ENCODE measurements around the gene FCRL5.
A peak's percentile ranks its signal among the peaks of the same experiment; 100 is the strongest.
"Not testable (repeated sequence)": the region's sequence is repeated elsewhere in the genome, so short reads cannot be mapped to it uniquely, and the experiment has no call there.

Gene FCRL5

GRCh38 chr1:157487096-157487495 is 65.2 kb downstream of the FCRL5 start:
- Histone ChIP-seq H3K9me3 (ENCODE audit: control insufficient read depth, insufficient read depth, low read depth, low read length) (no peaks in the 10 kb centered on the region), H3K27ac (ENCODE audit: extremely low read depth, low read depth, low read length) (no peak overlapping the region), H3K4me1 (ENCODE audit: control insufficient read depth, insufficient read depth, low read length) (no peaks in the 10 kb centered on the region), H3K36me3 (ENCODE audit: control insufficient read depth in 2 of 2, insufficient read depth in 1 of 2, low read length in 2 of 2) (no peaks in the 10 kb centered on the region), H3K4me3 (ENCODE audit: low read depth, low read length) (no peak overlapping the region)
- CTCF ChIA-PET: interaction anchor here (0.7 to 2.7 kb wide), 4 partner anchors 9 to 115 kb away, joined by 3 to 11 read pairs (median 4); no protein-coding TSS in a partner anchor
- POLR2A ChIA-PET: no interaction called here
- TF ChIP-seq ZNF138 (tag by site-specific recombination; IDR thresholded peaks at IDR 0.05; ENCODE audit: borderline replicate concordance) (no peak), ZFP3 (tag by site-specific recombination; IDR thresholded peaks at IDR 0.05; ENCODE audit: low read depth) (no peak), ZNF701 (tag by site-specific recombination; IDR thresholded peaks at IDR 0.05) (no peak), ZNF10 (tag by site-specific recombination; IDR thresholded peaks at IDR 0.05) (no peak), SETDB1 (IDR thresholded peaks at IDR 0.05; ENCODE audit: insufficient read length, low read length) (no peak), ZNF157 (tag by site-specific recombination; IDR thresholded peaks at IDR 0.05) (no peak), SP7 (tag by site-specific recombination; IDR thresholded peaks at IDR 0.05) (no peak), GLI2 (tag by site-specific recombination; IDR thresholded peaks at IDR 0.05; ENCODE audit: borderline replicate concordance, low read depth) (no peak), ZNF335 (tag by site-specific recombination; conservative IDR thresholded peaks at IDR 0.05) (no peak), HIC1 (tag by site-specific recombination; IDR thresholded peaks at IDR 0.05) (no peak), GLI4 (tag by site-specific recombination; IDR thresholded peaks at IDR 0.05) (no peak), ZNF223 (tag by site-specific recombination; IDR thresholded peaks at IDR 0.05) (no peak), ZNF529 (tag by site-specific recombination; IDR thresholded peaks at IDR 0.05; ENCODE audit: insufficient replicate concordance) (no peak), SALL2 (tag by site-specific recombination; IDR thresholded peaks at IDR 0.05; ENCODE audit: borderline replicate concordance) (no peak), BCL6B (tag by site-specific recombination; IDR thresholded peaks at IDR 0.05) (no peak), KLF9 (tag by site-specific recombination; IDR thresholded peaks at IDR 0.05; ENCODE audit: low read depth) (no peak), ZNF280C (tag by site-specific recombination; IDR thresholded peaks at IDR 0.05) (no peak), ZNF785 (tag by site-specific recombination; IDR thresholded peaks at IDR 0.05) (no peak), ZBTB44 (tag by site-specific recombination; IDR thresholded peaks at IDR 0.05) (no peak)

GRCh38 chr1:157486400-157486799 is 65.9 kb downstream of the FCRL5 start:
- CTCF ChIA-PET: interaction anchor here (0.6 to 2.7 kb wide), 8 partner anchors 9 to 323 kb away, joined by 3 to 11 read pairs (median 4); no protein-coding TSS in a partner anchor
- POLR2A ChIA-PET: not testable (repeated sequence)
- 0 out of 2 replicates have a peak, but pooled peaks have one; percentile 24 for TF ChIP-seq SCRT1 (tag by site-specific recombination; IDR thresholded peaks at IDR 0.05; ENCODE audit: borderline replicate concordance)
- TF ChIP-seq SCRT2 (tag by site-specific recombination; IDR thresholded peaks at IDR 0.05): peak; percentile 73

More at GRCh38 chr1:157486400-157486799, 65.9 kb downstream of the FCRL5 start:
- H3K4me3 ChIP-seq (ENCODE audit: low read depth, low read length); H3K27ac ChIP-seq (ENCODE audit: extremely low read depth, low read depth, low read length); H3K4me1 ChIP-seq (ENCODE audit: control insufficient read depth, insufficient read depth, low read length); H3K9me3 ChIP-seq (ENCODE audit: control insufficient read depth, insufficient read depth, low read depth, low read length); H3K36me3 ChIP-seq (ENCODE audit: control insufficient read depth in 2 of 2, insufficient read depth in 1 of 2, low read length in 2 of 2): not testable (repeated sequence)
